ENCODE results near the gene WDR41. TPM values are rescaled to one million over a fixed set of nuclear protein-coding genes. Genes with fewer than 3 reads are reported as not detected.

WDR41 gene
- total RNA-seq, 1 experiment from 2014 or later, result 54.1 TPM

- no peak for TF ChIP-seq SP1 (IDR thresholded peaks at IDR 0.05; ENCODE audit: low read depth)
- no peak for TF ChIP-seq POLR2A (IDR thresholded peaks at IDR 0.05; ENCODE audit: borderline replicate concordance, extremely low read depth, insufficient read depth, insufficient read length)
- TF ChIP-seq ATF3 (IDR thresholded peaks at IDR 0.05), result no peak
- no peak for TF ChIP-seq JUND (IDR thresholded peaks at IDR 0.05)
- no peak for TF ChIP-seq REST (IDR thresholded peaks at IDR 0.05; ENCODE audit: low read depth)
- no peak for TF ChIP-seq YY1 (IDR thresholded peaks at IDR 0.05; ENCODE audit: extremely low read depth, insufficient replicate concordance, low read depth, low read length)
- TF ChIP-seq CBX3 (IDR thresholded peaks at IDR 0.05; ENCODE audit: low read depth), result no peak
- TF ChIP-seq ZFX (IDR thresholded peaks at IDR 0.05), result no peak
These were observed 61.4 kb downstream of the WDR41 start (continued) for GRCh38 chr5:77430726-77431125.

- H3K79me2 ChIP-seq (ENCODE audit: insufficient read depth, low read length), result no peaks in the 10 kb centered on the region
- CTCF ChIA-PET, result no interaction called here
- no peaks in the 10 kb centered on the region for H3K4me1 ChIP-seq (ENCODE audit: control insufficient read depth in 1 of 2, insufficient read depth in 2 of 2, low read length in 2 of 2)
- DNase-seq (ENCODE audit: low read depth, low spot score), result no peak
- H3K36me3 ChIP-seq (ENCODE audit: control insufficient read depth in 1 of 2, insufficient read depth in 2 of 2, low read length in 2 of 2), result peaks cover 6 to 10% of the 10 kb centered on the region in 2 experiments; a peak in 2 of 4 replicates
- H3K27ac ChIP-seq (ENCODE audit: low read depth, low read length), result no peak overlapping the region
- no peak overlapping the region for H3K4me3 ChIP-seq (replicated peaks in 1 of 2; ENCODE audit: low read depth in 1 of 2, low read length in 2 of 2)
- RAD21 ChIA-PET (ENCODE audit: low non-redundant PET in 1 of 2, low total read pairs in 2 of 2, uncharacterized antibody in 2 of 2, unreplicated experiment in 2 of 2), result no interaction called here
- POLR2A ChIA-PET, result no interaction called here
- intact Hi-C loops (cut with micrococcal nuclease), result no loop called here
- no peak overlapping the region for H3K9ac ChIP-seq (ENCODE audit: low read length)
- H4K20me1 ChIP-seq (ENCODE audit: insufficient read depth), result no peaks in the 10 kb centered on the region
- H3K9me2 ChIP-seq (ENCODE audit: insufficient read depth), result no peaks in the 10 kb centered on the region
- H3K4me2 ChIP-seq (ENCODE audit: low read length), result no peak overlapping the region
- no peak overlapping the region for H2AFZ ChIP-seq (ENCODE audit: low read depth, low read length, poor library complexity, severe bottlenecking)
- H3K27me3 ChIP-seq (ENCODE audit: insufficient read depth, low read length), result no peaks in the 10 kb centered on the region
- no peak for ATAC-seq
- BruUV-seq (replicated peaks), result no TSS peak
- TF ChIP-seq ZBTB33 (IDR thresholded peaks at IDR 0.05; ENCODE audit: extremely low read depth, insufficient replicate concordance, low read length) (no peak), MAX (IDR thresholded peaks at IDR 0.05) (no peak), CEBPB (IDR thresholded peaks at IDR 0.05; ENCODE audit: low read depth) (no peak), ATF3 (IDR thresholded peaks at IDR 0.05) (no peak), YY1 (IDR thresholded peaks at IDR 0.05; ENCODE audit: extremely low read depth, insufficient replicate concordance, low read depth, low read length) (no peak), SP1 (IDR thresholded peaks at IDR 0.05; ENCODE audit: low read depth) (no peak), EZH2 (IDR thresholded peaks at IDR 0.05) (no peak), EGR1 (IDR thresholded peaks at IDR 0.05; ENCODE audit: low read depth) (no peak), POLR2A (IDR thresholded peaks at IDR 0.05; ENCODE audit: borderline replicate concordance, extremely low read depth, insufficient read depth, insufficient read length) (no peak)
- no peaks in the 10 kb centered on the region for H3K9me3 ChIP-seq (ENCODE audit: control insufficient read depth in 1 of 2, insufficient read depth in 1 of 2, low read depth in 1 of 2, low read length in 2 of 2)
These were observed 63.6 kb downstream of the WDR41 start for GRCh38 chr5:77428526-77428925.

Measured in HCT116 (cell line).